Hematopoietic multipotent progenitor cell (in vitro differentiated cells): Measurements from ENCODE around the gene AAR2. TPM values are rescaled to one million over a fixed set of nuclear protein-coding genes. Genes with fewer than 3 reads are reported as not detected.
A peak's percentile ranks its signal among the peaks of the same experiment; 100 is the strongest.

Experiments
- DNase-seq, 3 donors: peaks; one replicate each; pipeline ENCODE4 v3.0.0-alpha.2; 2011 to 2015; ENCODE audit warnings: low read depth in 2 of 3, low spot score in 2 of 3
- total RNA-seq: library from RNA; depleted of rRNA; stranded (reverse); fragments of >200 nt; gene quantifications from one replicate; pipeline ENCODE4 v1.2.3, GENCODE V29; 2012

Gene AAR2
- total RNA-seq: 42.5 TPM

DNA sequence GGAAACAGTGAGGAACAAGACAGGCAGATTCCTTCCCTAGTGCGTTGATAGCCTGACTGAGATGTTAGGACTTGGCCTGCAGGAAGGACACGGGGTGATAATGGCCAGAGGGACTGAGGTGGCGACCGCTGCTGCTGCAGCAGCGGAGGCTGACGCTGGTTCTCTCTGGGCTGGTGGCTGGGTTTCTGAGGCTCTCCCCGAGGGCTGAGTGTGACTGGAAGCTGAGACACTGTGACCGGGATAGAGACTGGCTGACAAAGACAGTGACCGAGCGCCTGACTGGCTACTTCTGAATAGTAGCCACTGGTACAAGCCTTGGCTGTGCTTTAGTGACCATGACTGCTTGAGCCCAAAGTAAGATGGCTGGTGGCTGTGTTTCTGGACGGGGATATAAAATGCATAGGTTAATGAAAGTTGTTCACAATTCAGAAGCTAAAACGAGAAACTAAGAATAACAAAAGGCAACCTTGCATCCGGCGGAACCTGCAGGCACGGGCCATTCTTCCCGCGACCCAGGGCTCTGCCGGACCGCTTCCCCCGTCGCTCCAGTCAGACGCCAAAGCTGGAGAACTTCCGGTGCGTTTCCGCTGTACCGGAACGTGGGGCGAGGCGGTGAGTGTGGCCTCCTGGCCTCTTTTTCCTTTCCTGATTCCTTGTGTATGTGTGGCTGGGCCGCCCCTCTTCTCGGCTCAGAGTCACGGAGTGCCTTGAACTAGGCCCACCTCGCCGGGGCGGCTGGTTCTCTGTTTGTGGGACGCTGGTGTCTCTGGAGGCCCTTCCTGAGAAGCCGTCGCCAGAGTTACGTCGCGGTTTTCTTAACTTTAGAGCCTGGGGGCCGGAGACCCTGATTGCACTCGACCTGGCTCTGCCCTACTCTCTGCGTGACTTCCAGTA lies at the start of gene AAR2:
AAR2 (plus strand) TSS at position 587 of the 894 bp plus-strand sequence. CDS start 3,391 bp downstream, outside the sequence.
- DNase-seq: peak; percentile 34 to 76 (median 65)

DNA sequence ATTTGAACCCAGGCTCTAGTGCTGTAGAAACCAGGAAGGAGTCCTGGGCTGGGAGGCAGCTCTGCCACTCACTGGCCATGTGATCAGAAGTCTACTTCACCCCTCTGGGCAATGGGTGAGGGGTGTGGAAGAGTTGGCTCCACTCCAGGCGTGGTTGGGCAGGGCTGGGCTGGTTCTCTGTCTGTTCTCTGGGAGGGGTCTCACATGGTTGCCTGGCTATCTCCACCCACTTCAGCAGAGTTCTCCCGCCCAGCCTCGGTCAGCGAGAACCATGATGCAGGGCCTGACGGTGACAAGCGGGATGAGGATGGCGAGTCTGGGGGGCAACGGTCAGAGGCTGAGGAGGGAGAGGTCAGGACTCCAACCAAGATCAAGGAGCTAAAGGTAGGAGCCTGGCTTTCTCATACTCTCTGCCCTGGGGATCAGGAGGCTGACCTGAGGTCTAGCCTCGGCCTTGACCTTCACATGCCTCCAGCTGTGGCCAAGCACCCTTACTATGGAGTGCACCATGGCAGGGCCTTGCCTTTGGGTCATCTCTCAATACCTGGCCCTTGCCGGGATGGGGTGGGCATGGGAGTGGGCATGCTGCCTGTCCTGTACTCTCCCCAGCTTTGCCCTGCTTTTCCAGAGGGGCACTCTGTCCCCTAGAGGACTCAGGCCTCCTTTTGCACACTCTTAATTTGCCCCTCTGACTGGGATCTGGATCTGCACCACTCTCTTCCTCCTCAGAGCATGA lies 42.1 kb upstream of the AAR2 start:
- DNase-seq: no peak

DNA sequence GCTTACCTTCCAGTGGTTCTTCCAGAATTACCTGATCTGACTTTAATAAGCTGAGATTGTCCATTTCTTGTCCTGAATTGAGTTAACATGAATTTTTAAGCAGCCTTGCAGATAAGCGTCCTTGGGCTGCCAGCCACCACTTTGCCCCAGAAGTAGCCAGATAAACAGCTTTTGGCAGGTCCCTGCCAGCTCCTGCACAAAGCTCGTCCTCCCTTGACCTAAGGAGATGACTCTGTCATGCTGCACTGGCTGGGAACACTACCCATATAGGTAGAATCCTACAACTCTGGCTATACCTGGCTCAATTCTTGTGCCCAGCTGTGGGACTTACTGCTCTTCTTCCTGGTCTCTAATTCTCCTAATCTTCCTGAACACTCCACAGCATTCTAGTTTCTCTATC lies 39.6 kb upstream of the AAR2 start:
- DNase-seq: no peak

DNA sequence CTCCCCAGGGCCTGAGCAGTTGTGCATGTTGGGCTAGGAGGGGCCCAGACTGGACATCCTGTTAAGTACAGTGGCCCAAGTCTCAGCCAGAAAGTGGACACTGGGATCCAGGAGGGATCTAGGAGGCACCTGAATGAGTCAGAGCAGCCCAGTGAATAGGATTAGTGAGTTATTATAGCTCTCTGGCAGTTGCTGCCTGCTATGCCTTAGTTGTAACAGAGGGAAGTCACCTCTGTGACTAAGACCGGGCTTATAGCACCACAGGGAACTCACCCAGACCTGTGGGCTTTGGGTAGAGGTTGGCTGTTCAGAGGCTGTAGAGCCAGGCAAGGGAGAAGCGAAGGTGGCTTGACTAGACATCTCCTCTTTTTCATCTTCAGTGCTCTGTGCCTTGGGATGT lies 39.0 kb upstream of the AAR2 start:
- no peak for DNase-seq

DNA sequence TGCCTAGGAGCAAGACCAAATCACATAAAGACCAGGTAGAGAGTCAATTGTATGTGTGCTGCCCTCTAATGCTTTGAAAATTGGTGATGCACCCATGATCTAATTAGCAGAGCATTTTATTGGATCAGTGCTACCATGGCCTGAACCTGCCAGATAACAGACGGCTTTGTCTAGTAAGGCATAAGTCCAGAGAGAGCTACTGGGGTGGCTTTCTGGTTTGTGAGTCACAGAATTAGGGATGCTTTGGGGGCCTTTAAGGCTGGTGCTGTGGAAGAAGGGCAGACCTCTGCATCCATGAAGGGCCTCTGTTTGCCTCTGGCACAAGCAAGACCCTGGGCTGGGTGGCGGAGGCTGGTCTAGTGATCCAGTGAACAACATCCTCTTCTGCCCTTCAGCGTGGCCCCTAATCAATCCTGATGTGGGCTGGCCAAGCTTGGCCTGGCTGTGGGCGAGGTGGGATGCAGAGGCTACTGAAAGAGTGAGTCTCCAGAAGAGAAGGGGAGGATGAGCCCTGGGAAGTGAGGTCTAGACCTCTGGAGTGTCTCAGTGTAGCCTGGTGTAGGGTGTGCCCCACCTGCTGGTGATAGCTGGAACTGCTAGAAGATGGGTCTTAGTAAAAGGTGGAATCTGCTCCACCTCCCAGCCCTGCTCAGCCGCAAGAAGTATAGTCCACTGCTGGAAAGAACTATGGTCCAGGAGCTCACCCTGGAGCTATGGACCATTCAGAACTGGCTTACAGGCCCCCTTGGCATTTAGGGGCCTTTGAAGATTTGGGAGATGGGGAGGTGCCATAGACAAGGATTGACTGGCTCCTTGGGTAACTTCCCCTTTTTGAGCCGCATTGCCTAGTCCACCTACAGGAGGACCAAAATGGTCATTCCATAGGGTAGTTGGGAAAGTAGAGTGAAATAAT lies 36.7 kb upstream of the AAR2 start:
- DNase-seq: peak; percentile 35 to 80 (median 60)

GRCh38 chr20:36200451-36200850 lies 35.8 kb upstream of the AAR2 start:
- no peak for DNase-seq

- DNase-seq: no peak
Observed at GRCh38 chr20:36201198-36201597, 35.1 kb upstream of the AAR2 start.

DNA sequence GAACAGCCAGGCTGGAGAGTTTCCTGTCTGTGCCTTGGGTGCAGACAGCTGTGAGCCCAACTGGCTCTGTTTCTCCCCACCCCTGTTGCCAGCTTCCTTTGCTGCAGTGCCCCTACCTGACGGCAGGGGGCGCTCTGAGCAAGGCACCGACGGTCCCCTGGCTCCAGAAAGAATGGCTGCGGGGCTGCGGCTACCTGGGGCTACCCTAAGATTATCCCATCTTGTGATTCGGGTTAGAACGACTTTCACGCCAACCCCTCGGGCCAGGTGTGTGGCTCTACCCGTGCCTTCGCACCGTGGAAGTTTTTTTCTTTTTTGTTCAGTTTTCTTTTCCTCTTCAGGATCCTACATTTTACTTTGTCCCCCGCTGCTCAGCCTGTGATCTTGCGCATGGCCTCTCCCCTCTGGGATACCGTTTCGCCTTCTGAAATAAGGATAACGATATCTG lies 33.4 kb upstream of the AAR2 start:
- peak; percentile 54 to 71 (median 58) for DNase-seq

DNA sequence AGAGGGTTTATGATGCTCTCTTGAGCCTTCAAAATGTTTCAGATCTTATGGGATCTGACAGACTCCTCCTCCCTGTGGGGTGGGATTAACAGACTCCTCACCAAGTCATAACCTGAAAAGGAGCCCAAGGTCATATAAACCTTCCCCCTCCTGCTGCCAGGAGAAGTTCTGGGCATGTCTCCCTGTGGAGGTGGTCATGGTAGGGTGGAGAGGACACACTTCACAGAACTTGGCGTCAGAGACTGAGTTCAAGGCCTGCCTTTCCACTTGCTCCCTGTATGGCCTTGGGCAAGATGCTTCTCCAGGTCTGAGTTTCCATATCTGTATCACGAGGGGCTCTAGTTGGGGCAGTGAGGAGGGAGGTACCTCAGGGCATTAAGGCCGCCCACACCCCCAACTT lies 32.4 kb upstream of the AAR2 start:
- no peak for DNase-seq

DNA sequence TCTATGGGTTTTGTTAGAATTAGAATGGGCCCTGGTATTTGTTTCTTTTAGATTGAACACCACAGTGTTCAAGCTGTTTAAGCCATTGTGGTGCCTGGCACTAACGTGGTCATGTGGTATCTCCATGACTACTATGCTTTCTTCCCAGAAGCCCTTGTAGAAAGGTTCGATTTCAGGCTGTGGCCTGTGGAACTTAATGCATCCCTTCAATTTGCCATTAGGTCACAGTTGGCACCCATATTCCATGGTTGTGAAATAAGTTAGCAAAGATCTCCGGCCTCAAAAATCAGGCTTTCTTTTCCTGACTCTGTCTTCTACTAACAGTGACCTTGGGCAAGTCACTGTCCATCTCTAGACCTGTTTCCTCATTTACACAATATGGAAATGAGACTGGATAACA lies 31.3 kb upstream of the AAR2 start:
- no peak for DNase-seq

DNA sequence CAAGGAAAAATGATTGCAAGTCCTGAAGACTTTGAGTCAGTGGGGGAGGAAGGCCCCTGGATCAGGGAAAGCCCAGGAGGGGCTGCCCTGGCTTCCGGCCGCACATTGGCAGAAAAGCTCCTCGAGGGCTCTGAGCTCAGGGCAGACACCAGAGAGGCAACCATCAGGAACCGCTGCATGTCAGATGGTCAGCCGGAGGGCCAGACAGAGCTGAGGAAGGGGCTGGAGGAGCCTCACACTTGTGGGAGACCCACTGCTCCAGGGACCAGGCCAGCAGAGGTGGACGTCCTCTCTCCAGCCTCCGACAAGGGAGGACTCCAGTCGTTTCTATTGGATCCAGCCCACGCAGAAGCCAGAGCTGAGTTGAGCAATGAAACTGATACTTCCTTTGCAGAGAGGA lies 30.2 kb upstream of the AAR2 start:
- no peak for DNase-seq

GRCh38 chr20:36206641-36207040 lies 29.6 kb upstream of the AAR2 start:
- no peak for DNase-seq

- no peak for DNase-seq
Observed at GRCh38 chr20:36207602-36208001, 28.7 kb upstream of the AAR2 start.

DNA sequence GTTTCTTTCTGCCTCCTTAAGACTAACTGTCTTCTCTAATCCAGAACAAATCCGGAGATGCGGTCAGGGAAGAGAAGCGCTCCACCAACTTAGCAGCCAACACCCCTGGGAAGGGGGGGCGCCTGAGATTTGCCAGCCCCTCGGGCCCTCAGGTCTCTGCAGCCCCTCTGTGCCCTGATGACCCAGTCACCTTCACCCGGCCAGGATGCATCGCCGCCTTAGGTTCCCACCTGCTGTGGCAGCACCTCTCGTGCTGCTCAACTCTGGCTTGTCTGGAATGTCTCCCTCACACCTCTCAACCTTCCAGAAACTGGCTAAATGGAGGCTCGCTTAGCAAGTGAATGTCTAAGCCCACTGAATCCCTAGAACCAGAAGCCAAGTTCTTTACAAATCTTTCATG lies 28.0 kb upstream of the AAR2 start:
- no peak for DNase-seq

DNA sequence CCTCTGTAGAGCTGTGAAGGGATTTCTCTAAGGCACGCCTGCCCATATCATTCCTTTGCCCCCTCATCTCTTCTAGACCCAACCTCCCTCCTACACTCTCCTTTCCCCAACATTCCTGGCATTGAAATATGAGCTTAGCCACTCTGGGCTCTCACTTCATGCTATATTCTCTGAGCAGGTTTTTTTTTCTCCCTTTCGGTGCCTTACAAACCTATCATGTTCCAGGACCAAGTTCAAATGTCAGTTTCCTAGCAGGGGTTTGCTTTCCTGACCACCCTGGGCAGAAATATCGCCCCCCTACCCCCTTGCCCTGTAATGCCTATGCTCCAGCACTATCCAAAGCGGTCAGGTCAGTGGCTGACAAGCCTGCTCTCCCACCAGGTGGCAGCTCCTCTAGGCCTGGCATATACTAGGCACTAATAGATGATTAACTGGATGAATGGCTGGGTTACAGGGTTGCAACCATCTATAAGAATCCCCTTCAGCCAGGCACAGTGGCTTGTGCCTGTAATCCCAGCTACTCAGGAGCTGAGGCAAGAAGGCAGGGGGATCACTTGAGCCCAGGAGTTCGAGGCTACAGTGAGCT lies 25.7 kb upstream of the AAR2 start:
- no peak for DNase-seq

DNA sequence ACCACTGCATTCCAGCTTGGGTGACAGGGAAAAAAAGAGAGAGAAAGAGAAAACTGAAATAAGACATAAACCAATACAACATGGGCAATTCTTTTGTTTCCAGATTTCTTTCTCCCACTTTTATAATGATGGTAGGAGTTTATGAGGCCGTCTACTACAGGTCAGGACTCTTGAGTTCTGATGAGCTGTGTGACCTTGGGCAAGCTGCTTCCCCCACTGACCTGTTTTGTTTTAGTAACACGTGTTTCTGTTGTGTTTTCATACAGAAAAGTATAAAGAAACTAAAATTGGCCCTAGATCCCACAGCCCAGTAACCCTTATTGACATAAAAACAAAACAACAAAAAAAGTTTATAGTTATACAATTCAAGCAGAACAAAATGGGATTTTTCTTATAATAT lies 22.9 kb upstream of the AAR2 start:
- DNase-seq: no peak

- peak in 2 of 3 donors; percentile 39 to 61 for DNase-seq
Observed at GRCh38 chr20:36214684-36215256, 21.5 kb upstream of the AAR2 start.

DNA sequence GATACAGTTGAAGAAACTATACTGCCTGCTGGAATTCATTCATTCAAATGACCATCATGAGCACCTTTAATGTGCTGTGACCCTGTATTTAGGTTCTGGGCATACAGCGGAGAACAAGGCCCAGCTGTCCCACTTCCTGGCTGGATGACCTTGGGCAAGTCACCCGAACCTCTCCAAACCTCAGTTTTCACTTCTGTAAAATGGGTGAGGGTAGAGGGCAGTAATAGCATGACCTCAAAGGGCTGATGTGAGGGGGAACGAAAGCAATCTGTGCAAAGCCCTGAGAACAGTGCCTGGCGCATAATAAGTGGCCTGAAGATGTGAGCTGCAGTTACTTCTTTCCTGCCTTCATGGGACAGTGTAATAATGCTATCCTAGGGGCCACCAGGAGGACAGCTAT lies 20.5 kb upstream of the AAR2 start:
- DNase-seq: no peak

- no peak for DNase-seq
Observed at GRCh38 chr20:36216314-36217025, 19.8 kb upstream of the AAR2 start.
